Fibroblast of lung (primary cell): Measurements from ENCODE around the gene MTHFD1. TPM values are rescaled to one million over a fixed set of nuclear protein-coding genes. Genes with fewer than 3 reads are reported as not detected.
A peak's percentile ranks its signal among the peaks of the same experiment; 100 is the strongest.

Experiments
- DNase-seq, 2 donors: peaks; one replicate each; pipeline versions ENCODE4 v3.0.0 to v3.0.0-alpha.2; 2010; ENCODE audit warnings: low read depth in 2 of 2
- H2AFZ ChIP-seq: 2 replicates; pipeline ENCODE4 v1.5.1; 2012; ENCODE audit warnings: low read length, control low read depth, inconsistent platforms
- H3K27ac ChIP-seq: 2 replicates; pipeline ENCODE4 v1.5.1; 2011; ENCODE audit warnings: low read length, control low read depth; ENCODE audit not compliant: insufficient read depth
- H3K27me3 ChIP-seq: 2 replicates; pipeline ENCODE4 v1.5.1; 2011; ENCODE audit warnings: mild to moderate bottlenecking, low read length; ENCODE audit not compliant: control insufficient read depth, insufficient read depth
- H3K36me3 ChIP-seq: 2 replicates; pipeline ENCODE4 v1.5.1; 2011; ENCODE audit warnings: low read length; ENCODE audit not compliant: control insufficient read depth, insufficient read depth
- H3K4me1 ChIP-seq: 2 replicates; pipeline ENCODE4 v1.5.1; 2011; ENCODE audit warnings: low read length; ENCODE audit not compliant: control insufficient read depth, insufficient read depth; ENCODE audit errors: extremely low read depth
- H3K4me2 ChIP-seq: 2 replicates; pipeline ENCODE4 v1.5.1; 2011; ENCODE audit warnings: low read length, control low read depth; ENCODE audit not compliant: insufficient read depth; ENCODE audit errors: extremely low read depth
- H3K4me3 ChIP-seq, 4 experiments: fragments of 200-600 bp in 1 of 4; sonication (generic) in 1 of 4; replicated peaks in 1 of 4; 2 replicates each; pipeline ENCODE4 v1.5.1; 2011 to 2016; ENCODE audit warnings: low read length in 4 of 4, low read depth in 3 of 4, mild to moderate bottlenecking in 3 of 4, control low read depth in 2 of 4, inconsistent platforms in 1 of 4, mixed read lengths in 1 of 4; ENCODE audit not compliant: insufficient read depth in 1 of 4; ENCODE audit errors: control extremely low read depth in 1 of 4
- H3K79me2 ChIP-seq: 2 replicates; pipeline ENCODE4 v1.5.1; 2012; ENCODE audit warnings: mild to moderate bottlenecking, low read length, inconsistent platforms; ENCODE audit not compliant: control insufficient read depth, insufficient read depth
- H3K9ac ChIP-seq: 2 replicates; pipeline ENCODE4 v1.5.1; 2011; ENCODE audit warnings: mild to moderate bottlenecking, low read length, control low read depth; ENCODE audit not compliant: insufficient read depth
- H3K9me3 ChIP-seq: 2 replicates; pipeline ENCODE4 v1.5.1; 2012; ENCODE audit warnings: low read depth, low read length; ENCODE audit not compliant: control insufficient read depth, insufficient read depth
- H4K20me1 ChIP-seq: 2 replicates; pipeline ENCODE4 v1.5.1; 2011; ENCODE audit warnings: low read length; ENCODE audit not compliant: control insufficient read depth, insufficient read depth; ENCODE audit errors: extremely low read depth
- EZH2 ChIP-seq: IDR thresholded peaks from 2 replicates; pipeline ENCODE4 v1.5.1; 2012; ENCODE audit warnings: low read length, control low read depth, mild to moderate bottlenecking; ENCODE audit errors: missing control alignments
- polyA plus RNA-seq, 2 donors: library from polyadenylated mRNA; depleted of rRNA in 1 of 2; stranded (reverse) in 1 of 2; unstranded in 1 of 2; fragments of >200 nt; gene quantifications; 2 replicates each; pipeline ENCODE4 v1.2.1, GENCODE V29; 2011 to 2012; ENCODE audit warnings: missing spikeins in 1 of 2
- total RNA-seq: library from RNA; depleted of rRNA; stranded (reverse); fragments of >200 nt; gene quantifications from 2 replicates; pipeline ENCODE4 v1.2.1, GENCODE V29; 2014
- TF ChIP-seq, protein P1 (sequence below), 2 donors: IDR thresholded peaks in 1 of 2; conservative IDR thresholded peaks in 1 of 2; 1 replicate in 1 of 2; 2 replicates in 1 of 2; pipeline ENCODE4 v1.5.1; 2011 to 2012; ENCODE audit warnings: low read length in 2 of 2, control low read depth in 1 of 2, inconsistent platforms in 1 of 2, low read depth in 1 of 2, mild to moderate bottlenecking in 1 of 2

MTHFD1 gene
- total and polyA plus RNA-seq, 2 donors (not counting 1 experiment from before 2014, with no cell fraction given): 39.4 to 41.6 TPM

DNA sequence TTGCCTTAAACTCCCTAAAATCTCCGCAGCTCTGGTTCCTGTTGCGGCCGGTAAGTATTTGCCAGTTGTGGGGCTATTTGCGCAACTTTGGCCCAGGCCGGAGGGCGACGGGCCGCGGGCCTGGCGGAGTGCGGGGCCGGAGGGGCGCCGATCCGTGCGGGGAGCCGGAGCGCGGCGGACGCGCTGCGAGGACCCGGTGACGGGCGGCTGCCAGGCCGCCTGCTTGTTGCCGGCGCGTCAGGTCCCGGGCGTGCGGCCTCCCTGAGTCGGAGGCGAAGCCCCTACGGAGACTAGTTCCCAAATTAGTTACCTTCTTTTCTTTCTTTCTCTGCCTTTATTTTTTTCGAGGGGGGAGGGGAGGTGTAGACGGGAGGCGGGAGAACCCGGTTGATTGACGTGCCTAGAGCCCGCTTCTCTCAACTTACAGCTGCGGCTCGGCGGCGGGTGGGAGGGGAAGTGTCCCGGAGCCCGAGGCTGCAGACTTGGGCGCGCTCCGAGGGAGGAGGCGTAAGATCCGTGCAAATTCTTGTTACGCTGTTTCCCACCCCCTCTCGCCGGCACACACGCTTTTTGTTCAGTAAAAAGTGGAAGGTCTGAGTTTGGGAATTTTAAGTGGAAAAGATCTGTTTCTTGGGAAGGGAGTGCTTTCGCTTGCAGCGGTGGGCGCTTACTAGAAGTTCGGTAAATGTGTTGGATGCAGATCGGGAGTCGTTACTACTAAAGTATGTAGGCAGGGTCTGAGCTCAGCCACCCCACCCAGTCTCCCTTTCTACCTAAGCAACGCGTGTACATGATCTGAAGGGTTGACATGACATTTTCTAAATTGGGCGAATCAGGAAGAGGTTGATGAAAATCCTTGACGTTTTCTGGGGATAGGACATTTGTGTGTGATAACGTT lies 117.0 kb downstream of the MTHFD1 start:
- no peak overlapping the region for H2AFZ ChIP-seq
- peak overlapping the region; percentile 97 for H3K9ac ChIP-seq
- peaks cover 66% of the 10 kb centered on the region for H3K79me2 ChIP-seq
- TF ChIP-seq EZH2: no peak
- TF ChIP-seq, protein P1, sequence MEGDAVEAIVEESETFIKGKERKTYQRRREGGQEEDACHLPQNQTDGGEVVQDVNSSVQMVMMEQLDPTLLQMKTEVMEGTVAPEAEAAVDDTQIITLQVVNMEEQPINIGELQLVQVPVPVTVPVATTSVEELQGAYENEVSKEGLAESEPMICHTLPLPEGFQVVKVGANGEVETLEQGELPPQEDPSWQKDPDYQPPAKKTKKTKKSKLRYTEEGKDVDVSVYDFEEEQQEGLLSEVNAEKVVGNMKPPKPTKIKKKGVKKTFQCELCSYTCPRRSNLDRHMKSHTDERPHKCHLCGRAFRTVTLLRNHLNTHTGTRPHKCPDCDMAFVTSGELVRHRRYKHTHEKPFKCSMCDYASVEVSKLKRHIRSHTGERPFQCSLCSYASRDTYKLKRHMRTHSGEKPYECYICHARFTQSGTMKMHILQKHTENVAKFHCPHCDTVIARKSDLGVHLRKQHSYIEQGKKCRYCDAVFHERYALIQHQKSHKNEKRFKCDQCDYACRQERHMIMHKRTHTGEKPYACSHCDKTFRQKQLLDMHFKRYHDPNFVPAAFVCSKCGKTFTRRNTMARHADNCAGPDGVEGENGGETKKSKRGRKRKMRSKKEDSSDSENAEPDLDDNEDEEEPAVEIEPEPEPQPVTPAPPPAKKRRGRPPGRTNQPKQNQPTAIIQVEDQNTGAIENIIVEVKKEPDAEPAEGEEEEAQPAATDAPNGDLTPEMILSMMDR (conservative IDR thresholded peaks at IDR 0.05 in 1 of 2, IDR thresholded peaks at IDR 0.05 in 1 of 2; ENCODE audit: low read depth in 1 of 2, low read length in 2 of 2): no peak
- peaks cover 12% of the 10 kb centered on the region for H4K20me1 ChIP-seq
- H3K4me1 ChIP-seq: peaks cover 13% of the 10 kb centered on the region
- no peaks in the 10 kb centered on the region for H3K36me3 ChIP-seq
- H3K27ac ChIP-seq: peak overlapping the region; percentile 98
- peak overlapping the region; percentile 73 to 90 (median 80) for H3K4me3 ChIP-seq
- peak overlapping the region; percentile 92 for H3K4me2 ChIP-seq
- no peaks in the 10 kb centered on the region for H3K9me3 ChIP-seq
- H3K27me3 ChIP-seq: no peaks in the 10 kb centered on the region
- peak; percentile 86 for DNase-seq

DNA sequence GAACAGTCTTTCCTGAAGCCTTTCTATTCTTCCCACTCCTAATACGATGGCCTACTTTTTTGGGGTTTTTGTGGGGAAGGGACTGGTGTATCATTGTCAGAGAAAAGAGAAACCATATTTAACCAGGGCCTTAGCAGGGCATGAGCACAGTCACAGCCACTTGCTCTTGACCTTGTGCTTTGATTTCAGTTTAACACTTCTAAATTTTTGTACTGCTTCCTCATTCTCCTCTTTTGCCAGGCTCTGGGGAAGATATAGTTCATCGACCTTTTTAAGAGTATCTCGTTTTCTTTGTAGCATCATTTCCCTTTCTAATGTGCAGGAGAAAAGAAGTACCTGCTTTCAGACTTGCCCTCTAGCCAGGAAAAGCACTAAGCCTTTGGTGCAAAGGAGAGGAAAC lies 118.6 kb downstream of the MTHFD1 start:
- no peaks in the 10 kb centered on the region for H3K27me3 ChIP-seq
- no peak overlapping the region for H3K9ac ChIP-seq
- H3K4me3 ChIP-seq: peak overlapping the region; percentile 0 to 86 (median 12)
- H2AFZ ChIP-seq: no peak overlapping the region
- H3K4me1 ChIP-seq: peaks cover 11% of the 10 kb centered on the region
- peak overlapping the region; percentile 41 for H3K27ac ChIP-seq
- peaks cover 78% of the 10 kb centered on the region for H3K79me2 ChIP-seq
- H3K4me2 ChIP-seq: peak overlapping the region; percentile 27
- no peak for TF ChIP-seq EZH2
- TF ChIP-seq, protein P1 (conservative IDR thresholded peaks at IDR 0.05 in 1 of 2, IDR thresholded peaks at IDR 0.05 in 1 of 2; ENCODE audit: low read depth in 1 of 2, low read length in 2 of 2): no peak
- no peaks in the 10 kb centered on the region for H3K9me3 ChIP-seq
- DNase-seq: no peak
- H4K20me1 ChIP-seq: peaks cover 14% of the 10 kb centered on the region
- H3K36me3 ChIP-seq: no peaks in the 10 kb centered on the region

DNA sequence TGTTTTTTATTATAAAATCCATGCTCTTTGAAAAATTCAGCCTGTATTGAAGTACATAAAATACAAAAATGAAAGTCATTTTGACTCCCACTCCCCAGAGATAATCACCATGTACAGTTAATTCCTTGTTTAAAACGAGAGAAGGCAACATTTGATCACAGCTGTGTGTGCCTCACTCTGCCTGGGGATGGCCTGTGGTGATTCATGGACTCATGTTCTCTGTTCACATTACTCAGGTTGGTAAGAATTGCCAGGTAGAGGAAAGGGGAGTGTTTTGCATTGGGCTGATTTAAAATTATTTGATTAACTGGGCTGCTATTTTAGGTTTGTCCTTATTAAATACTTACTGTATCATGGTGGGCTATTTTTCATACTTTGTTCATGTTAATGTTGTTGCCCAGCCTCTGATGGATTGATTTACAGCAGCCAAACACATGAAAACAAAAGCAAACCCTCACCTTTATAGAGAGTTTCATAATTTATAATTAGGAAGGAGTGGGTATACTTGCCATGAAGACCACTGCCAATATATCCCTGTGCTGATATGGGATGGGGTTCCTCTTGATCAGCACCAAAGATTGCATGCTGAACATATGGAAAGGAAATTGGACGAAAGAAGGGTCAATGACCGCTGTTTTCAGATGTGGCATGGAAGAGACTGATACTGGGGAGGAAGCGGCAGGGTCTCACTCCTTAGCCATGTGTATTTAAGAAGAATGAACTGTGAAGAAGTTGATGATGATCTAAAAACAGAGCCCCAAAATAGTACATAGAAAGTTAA lies 119.4 kb downstream of the MTHFD1 start:
- peak overlapping the region; percentile 75 for H3K4me2 ChIP-seq
- no peak overlapping the region for H3K9ac ChIP-seq
- no peak overlapping the region for H3K27ac ChIP-seq
- peaks cover 78% of the 10 kb centered on the region for H3K79me2 ChIP-seq
- H4K20me1 ChIP-seq: peaks cover 14% of the 10 kb centered on the region
- H3K36me3 ChIP-seq: no peaks in the 10 kb centered on the region
- H2AFZ ChIP-seq: no peak overlapping the region
- DNase-seq: peak; percentile 39 to 44
- H3K27me3 ChIP-seq: no peaks in the 10 kb centered on the region
- peak overlapping the region in 3 of 4 experiments; percentile 0 to 86 (median 23) for H3K4me3 ChIP-seq
- H3K9me3 ChIP-seq: no peaks in the 10 kb centered on the region
- H3K4me1 ChIP-seq: peaks cover 7% of the 10 kb centered on the region
- TF ChIP-seq, protein P1 (conservative IDR thresholded peaks at IDR 0.05 in 1 of 2, IDR thresholded peaks at IDR 0.05 in 1 of 2; ENCODE audit: low read depth in 1 of 2, low read length in 2 of 2): no peak
- no peak for TF ChIP-seq EZH2
